AG04450 (cell line): Measurements from ENCODE around the gene PREX1. TPM values are rescaled to one million over a fixed set of nuclear protein-coding genes. Genes with fewer than 3 reads are reported as not detected.

Experiments
- CTCF ChIA-PET: fragments of 300-600, 350-600 bp; formaldehyde crosslinking; extraction: SDS; loops from one replicate; lab custom pipeline; 2022; ENCODE audit warnings: antibody characterized with exemption, inconsistent platforms; lab: Charles Lee
- POLR2A ChIA-PET: fragments of 350-600 bp; formaldehyde crosslinking; extraction: SDS; loops from one replicate; lab custom pipeline; 2021; ENCODE audit warnings: antibody characterized with exemption, inconsistent platforms; lab: Yijun Ruan, JAX
- DNase-seq: peaks from one replicate; pipeline ENCODE4 v3.0.0-alpha.2; 2011; ENCODE audit warnings: low read depth, low spot score
- H3K27ac ChIP-seq: one replicate; pipeline ENCODE4 v1.5.1; 2012; ENCODE audit warnings: low read depth, low read length, control low read depth
- H3K27me3 ChIP-seq: one replicate; pipeline ENCODE4 v1.6.0; 2012; ENCODE audit warnings: low read length; ENCODE audit not compliant: control insufficient read depth, insufficient read depth
- H3K4me3 ChIP-seq: 2 replicates; pipeline ENCODE4 v1.5.1; 2011; ENCODE audit warnings: mild to moderate bottlenecking, low read depth, low read length, control low read depth
- H3K9me3 ChIP-seq: 2 replicates; pipeline ENCODE4 v1.5.1; 2012; ENCODE audit warnings: low read length; ENCODE audit not compliant: control insufficient read depth, insufficient read depth
- CTCF ChIP-seq: IDR thresholded peaks from 2 replicates; pipeline ENCODE4 v1.5.1; 2011; ENCODE audit warnings: low read depth, low read length, control low read depth, inconsistent platforms
- polyA plus RNA-seq: library from polyadenylated mRNA; depleted of rRNA; stranded (reverse); fragments of >200 nt; gene quantifications from 2 replicates; pipeline ENCODE4 v1.2.3, GENCODE V29; 2011

PREX1 gene
- polyA plus RNA-seq, 1 experiment, result 0.69 TPM

- ChIA-PET CTCF (no interaction called here), POLR2A (no interaction called here)
- Histone ChIP-seq H3K9me3 (no peaks in the 10 kb centered on the region), H3K27me3 (peaks cover 3% of the 10 kb centered on the region), H3K4me3 (no peak overlapping the region), H3K27ac (no peak overlapping the region)
- no peak for DNase-seq
- no peak for TF ChIP-seq CTCF
These were observed 241.1 kb downstream of the PREX1 start for GRCh38 chr20:48586730-48587129.

GRCh38 chr20:48585061-48585870, 242.5 kb downstream of the PREX1 start:
- CTCF ChIA-PET, result no interaction called here
- Histone ChIP-seq H3K9me3 (no peaks in the 10 kb centered on the region), H3K27ac (no peak overlapping the region), H3K27me3 (peaks cover 3% of the 10 kb centered on the region), H3K4me3 (no peak overlapping the region)
- POLR2A ChIA-PET, result no interaction called here
- no peak for DNase-seq
- TF ChIP-seq CTCF, result no peak

GRCh38 chr20:48584391-48585060, 243.3 kb downstream of the PREX1 start:
- Histone ChIP-seq H3K9me3 (no peaks in the 10 kb centered on the region; the same call in 1 of the 2 replicates), H3K27me3 (peaks cover 3% of the 10 kb centered on the region), H3K4me3 (no peak overlapping the region), H3K27ac (no peak overlapping the region)
- no peak for DNase-seq
- TF ChIP-seq CTCF, result no peak
- ChIA-PET POLR2A (interaction anchor here (0.6 kb wide), 1 partner anchor 53 kb away, joined by 4 read pairs; no protein-coding TSS in a partner anchor), CTCF (no interaction called here)

GRCh38 chr20:48583801-48584200, 244.0 kb downstream of the PREX1 start:
- TF ChIP-seq CTCF, result no peak
- POLR2A ChIA-PET, result no interaction called here
- no peak for DNase-seq
- CTCF ChIA-PET, result no interaction called here
- Histone ChIP-seq H3K4me3 (no peak overlapping the region), H3K27me3 (peaks cover 3% of the 10 kb centered on the region), H3K9me3 (no peaks in the 10 kb centered on the region; the same call in 1 of the 2 replicates), H3K27ac (no peak overlapping the region)

- H3K27me3 ChIP-seq, result peaks cover 3% of the 10 kb centered on the region
- no peak overlapping the region for H3K4me3 ChIP-seq
- no peak for DNase-seq
- POLR2A ChIA-PET, result no interaction called here
- no peak for TF ChIP-seq CTCF
- no peaks in the 10 kb centered on the region; the same call in 1 of the 2 replicates for H3K9me3 ChIP-seq
- no peak overlapping the region for H3K27ac ChIP-seq
- CTCF ChIA-PET, result no interaction called here
These were observed 244.6 kb downstream of the PREX1 start for GRCh38 chr20:48583171-48583570.
